GM11168 (cell line): ENCODE results near the gene SNX27.
"Not testable (repeated sequence)": the region's sequence is repeated elsewhere in the genome, so short reads cannot be mapped to it uniquely, and the experiment has no call there.

Source experiments
- in situ Hi-C: fragments of 300-500 bp; cut with MboI; formaldehyde crosslinking; loops from one replicate; pipeline ENCODE4 v1.12.0; 2022; ENCODE audit warnings: low sequenced_read_pairs; ENCODE audit not compliant: unreplicated experiment

The SNX27 gene

GRCh38 chr1:151596166-151596953 is 15.5 kb upstream of the SNX27 start:
- in situ Hi-C loops, result loop anchor here (10.0 kb wide), 1 partner anchor 138 kb away; no protein-coding TSS in a partner anchor

- in situ Hi-C loops, result not testable (repeated sequence)
These were observed 9.3 kb upstream of the SNX27 start for GRCh38 chr1:151602550-151602949.

GRCh38 chr1:151604291-151604690 is 7.6 kb upstream of the SNX27 start:
- in situ Hi-C loops, result no loop called here

GRCh38 chr1:151606384-151606783 is 5.5 kb upstream of the SNX27 start:
- in situ Hi-C loops, result no loop called here

GRCh38 chr1:151606857-151607256 is 5.0 kb upstream of the SNX27 start:
- in situ Hi-C loops, result no loop called here

GRCh38 chr1:151610142-151610541 is 1.7 kb upstream of the SNX27 start:
- in situ Hi-C loops, result no loop called here

GRCh38 chr1:151611288-151611790 is 511 bp upstream of the SNX27 start:
- in situ Hi-C loops, result no loop called here

GRCh38 chr1:151612501-151613281 is 841 bp downstream of the SNX27 start:
- in situ Hi-C loops, result no loop called here

- in situ Hi-C loops, result no loop called here
These were observed 1.5 kb downstream of the SNX27 start for GRCh38 chr1:151613282-151613780.

- in situ Hi-C loops, result no loop called here
These were observed 4.1 kb downstream of the SNX27 start for GRCh38 chr1:151615711-151616504.

- in situ Hi-C loops, result no loop called here
These were observed 4.6 kb downstream of the SNX27 start for GRCh38 chr1:151616505-151616849.

GRCh38 chr1:151618003-151618402 is 6.2 kb downstream of the SNX27 start:
- in situ Hi-C loops, result no loop called here

GRCh38 chr1:151618470-151618869 is 6.6 kb downstream of the SNX27 start:
- in situ Hi-C loops, result no loop called here

GRCh38 chr1:151618996-151619395 is 7.1 kb downstream of the SNX27 start:
- in situ Hi-C loops, result not testable (repeated sequence)

GRCh38 chr1:151619489-151620093 is 7.7 kb downstream of the SNX27 start:
- in situ Hi-C loops, result no loop called here

GRCh38 chr1:151620286-151620685 is 8.4 kb downstream of the SNX27 start:
- in situ Hi-C loops, result no loop called here

- in situ Hi-C loops, result no loop called here
These were observed 9.5 kb downstream of the SNX27 start for GRCh38 chr1:151621351-151621750.

- in situ Hi-C loops, result no loop called here
These were observed 12.9 kb downstream of the SNX27 start for GRCh38 chr1:151624783-151625182.

- in situ Hi-C loops, result no loop called here
These were observed 15.0 kb downstream of the SNX27 start for GRCh38 chr1:151626740-151627334.

- in situ Hi-C loops, result no loop called here
These were observed 17.4 kb downstream of the SNX27 start for GRCh38 chr1:151629278-151629677.
